WI38 (cell line): ENCODE results near the gene AOAH.

Source experiments
- H3K4me3 ChIP-seq: 2 replicates; pipeline ENCODE4 v1.5.1; 2011; ENCODE audit warnings: low read depth, mild to moderate bottlenecking, control low read depth, low read length
- TF ChIP-seq, protein P1 (sequence below): IDR thresholded peaks from 2 replicates; pipeline ENCODE4 v1.5.1; 2012; ENCODE audit warnings: low read depth, mild to moderate bottlenecking, control low read depth, low read length

AOAH gene

GRCh38 chr7:36515847-36516246, 208.4 kb downstream of the AOAH start:
- H3K4me3 ChIP-seq: no peak overlapping the region
- TF ChIP-seq, protein P1, sequence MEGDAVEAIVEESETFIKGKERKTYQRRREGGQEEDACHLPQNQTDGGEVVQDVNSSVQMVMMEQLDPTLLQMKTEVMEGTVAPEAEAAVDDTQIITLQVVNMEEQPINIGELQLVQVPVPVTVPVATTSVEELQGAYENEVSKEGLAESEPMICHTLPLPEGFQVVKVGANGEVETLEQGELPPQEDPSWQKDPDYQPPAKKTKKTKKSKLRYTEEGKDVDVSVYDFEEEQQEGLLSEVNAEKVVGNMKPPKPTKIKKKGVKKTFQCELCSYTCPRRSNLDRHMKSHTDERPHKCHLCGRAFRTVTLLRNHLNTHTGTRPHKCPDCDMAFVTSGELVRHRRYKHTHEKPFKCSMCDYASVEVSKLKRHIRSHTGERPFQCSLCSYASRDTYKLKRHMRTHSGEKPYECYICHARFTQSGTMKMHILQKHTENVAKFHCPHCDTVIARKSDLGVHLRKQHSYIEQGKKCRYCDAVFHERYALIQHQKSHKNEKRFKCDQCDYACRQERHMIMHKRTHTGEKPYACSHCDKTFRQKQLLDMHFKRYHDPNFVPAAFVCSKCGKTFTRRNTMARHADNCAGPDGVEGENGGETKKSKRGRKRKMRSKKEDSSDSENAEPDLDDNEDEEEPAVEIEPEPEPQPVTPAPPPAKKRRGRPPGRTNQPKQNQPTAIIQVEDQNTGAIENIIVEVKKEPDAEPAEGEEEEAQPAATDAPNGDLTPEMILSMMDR: no peak

DNA sequence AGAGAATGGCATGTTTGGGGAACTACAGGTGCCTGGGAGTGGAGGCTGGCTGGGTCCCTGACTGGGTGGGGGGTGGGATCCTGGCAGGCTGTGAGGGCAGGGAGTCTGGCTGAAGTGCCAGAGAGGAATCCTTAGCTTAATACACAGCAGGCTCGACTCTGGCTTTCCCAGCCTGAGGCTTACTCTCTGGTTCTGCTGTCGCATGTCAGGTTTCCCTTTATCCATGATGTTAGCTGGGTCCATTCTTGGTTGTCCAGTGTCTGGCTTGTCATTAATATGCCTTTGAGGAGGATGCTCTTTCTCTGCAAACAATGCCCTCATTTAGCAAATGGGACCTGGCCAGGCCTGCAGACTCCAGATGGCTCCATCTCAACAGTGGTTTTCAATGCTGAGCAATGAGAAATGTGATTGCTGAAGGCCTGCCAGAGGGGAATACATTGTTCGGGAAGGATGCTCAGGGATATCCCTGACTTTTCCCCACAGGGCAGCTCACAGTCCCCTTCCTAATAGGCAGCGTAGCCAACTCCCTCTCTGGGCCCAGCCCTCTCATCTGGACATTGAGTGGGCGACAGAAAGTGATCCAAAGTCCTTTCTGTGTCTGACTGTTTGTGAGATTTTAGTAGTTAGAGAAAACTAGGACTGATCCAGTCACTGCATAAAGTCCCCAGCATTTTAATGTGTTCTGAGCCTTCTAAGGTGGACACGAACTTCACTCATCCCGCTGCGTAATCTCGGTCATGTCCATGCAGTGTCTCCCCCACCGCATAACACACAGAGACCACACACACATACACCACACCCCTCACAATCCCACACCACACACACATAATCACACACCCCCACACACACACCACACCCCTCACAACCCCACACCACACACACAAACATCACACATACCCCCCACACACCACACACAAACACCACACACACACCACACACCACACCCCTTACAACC, 209.7 kb downstream of the AOAH start:
- no peak overlapping the region for H3K4me3 ChIP-seq
- TF ChIP-seq, protein P1: no peak

DNA sequence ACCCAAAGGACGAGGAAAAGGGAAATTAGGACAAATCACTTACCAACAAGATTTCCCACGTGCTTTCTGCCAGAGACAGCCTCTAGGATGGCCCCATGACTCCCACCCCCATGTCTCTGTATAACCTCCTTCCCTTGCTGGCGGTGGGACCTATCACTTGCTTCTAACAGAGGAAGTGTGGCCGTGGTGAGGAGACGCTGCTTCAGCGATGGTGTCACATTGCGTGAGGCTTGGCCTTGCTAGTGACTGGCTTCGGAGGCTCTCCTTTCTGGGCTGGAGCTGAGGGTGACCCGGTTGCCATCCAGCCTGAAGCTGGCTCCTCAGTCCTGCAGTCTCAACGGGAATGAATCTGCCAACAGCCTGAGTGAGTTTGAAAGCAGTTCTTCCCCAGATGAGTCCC, 210.9 kb downstream of the AOAH start:
- TF ChIP-seq, protein P1: no peak

DNA sequence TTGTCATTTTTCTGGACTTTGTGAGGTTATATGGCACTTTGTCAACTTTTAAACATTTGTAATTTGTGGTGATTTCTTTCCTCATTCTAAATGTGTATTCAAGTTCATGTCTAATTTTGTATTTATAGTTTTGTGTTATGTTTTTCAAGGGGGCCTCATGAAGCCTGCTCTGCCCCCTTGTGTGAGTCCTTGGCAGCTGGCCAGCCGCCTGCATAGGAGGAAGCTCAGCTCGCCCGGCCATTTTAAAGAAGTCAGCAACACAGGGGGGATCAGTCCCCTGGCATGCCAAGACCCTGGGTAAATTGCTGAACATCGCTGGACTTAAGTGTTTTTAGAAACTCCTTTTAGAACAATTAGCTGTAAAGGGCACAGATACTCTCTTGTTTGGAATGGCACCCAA, 211.7 kb downstream of the AOAH start:
- no peak overlapping the region for H3K4me3 ChIP-seq
- TF ChIP-seq, protein P1: no peak

More for the DNA sequence above, 210.9 kb downstream of the AOAH start:
- H3K4me3 ChIP-seq: no peak overlapping the region

DNA sequence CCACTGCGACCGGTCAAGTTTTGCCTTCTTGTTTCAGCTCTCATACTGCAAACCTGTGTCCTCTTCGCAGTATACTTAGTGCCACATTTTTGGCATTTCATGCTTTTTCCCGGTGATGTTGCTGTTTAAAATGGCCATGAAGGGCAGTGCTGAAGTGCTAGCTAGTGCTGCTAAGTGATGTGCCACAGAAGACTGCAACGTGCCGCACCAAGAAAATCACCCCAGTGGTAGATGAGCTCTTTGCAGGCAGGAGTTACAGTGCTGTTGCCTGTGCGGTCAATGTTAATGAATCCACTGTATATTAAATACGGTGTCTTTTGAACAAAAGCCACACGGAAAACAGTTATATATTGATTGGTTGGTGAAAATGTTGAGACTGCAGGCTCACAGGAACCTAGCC, 214.3 kb downstream of the AOAH start:
- no peak overlapping the region for H3K4me3 ChIP-seq
- TF ChIP-seq, protein P1: no peak

DNA sequence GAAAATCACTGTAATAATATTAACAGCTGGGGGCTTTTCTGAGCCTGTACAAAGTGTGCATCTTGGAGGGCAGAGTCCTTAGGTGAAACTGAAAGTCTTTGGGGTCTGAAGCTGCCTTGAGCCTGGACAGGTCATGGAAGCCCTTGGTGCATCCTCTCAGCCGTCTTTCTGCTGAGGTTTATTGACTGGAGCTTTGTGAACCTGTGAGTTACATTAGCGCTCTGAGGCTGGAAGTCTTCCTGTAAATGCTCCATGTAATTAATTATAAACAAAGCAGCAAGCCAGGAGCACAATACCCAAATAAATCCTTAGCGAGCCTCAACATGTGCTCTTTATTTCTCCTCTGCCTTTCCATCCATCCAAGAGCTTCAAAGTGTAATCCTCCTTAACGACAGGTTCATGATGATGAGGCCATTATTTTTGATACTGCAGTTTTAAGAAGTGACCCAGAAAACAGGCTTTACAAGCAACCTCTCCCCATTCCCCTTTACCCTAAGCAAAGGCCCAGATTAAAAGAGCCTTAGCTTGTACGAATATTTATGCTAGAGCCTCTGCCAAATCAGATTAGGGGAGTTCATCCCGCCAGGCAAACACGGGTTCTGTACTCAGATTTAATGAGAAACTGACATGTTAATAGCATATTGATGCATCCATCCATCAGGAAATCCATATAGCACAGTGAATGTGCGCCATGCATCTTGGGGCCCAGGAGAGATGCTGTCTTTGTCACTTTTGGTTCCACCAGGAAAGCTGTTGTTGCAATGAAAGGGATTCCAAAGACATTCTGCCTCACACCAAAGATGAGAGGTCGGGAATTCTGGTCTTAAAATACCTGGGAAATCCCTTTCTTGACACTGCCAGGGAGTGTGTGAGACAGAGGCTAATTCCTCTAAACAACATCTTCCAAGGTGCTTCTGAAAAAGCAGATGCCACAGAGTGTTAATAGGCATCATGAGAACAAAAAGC, 216.5 kb downstream of the AOAH start:
- TF ChIP-seq, protein P1: no peak
- no peak overlapping the region for H3K4me3 ChIP-seq
